Heart right ventricle (tissue), 16 donors: ENCODE results near the gene PELI2. TPM values are rescaled to one million over a fixed set of nuclear protein-coding genes. Genes with fewer than 3 reads are reported as not detected.

Experiments used
- ATAC-seq, 8 donors: fragments of 200-7000 bp; cut with Tn5 transposase; one replicate each; pipeline ENCODE4 v1.9.1; 2020; ENCODE audit warnings: mild to moderate bottlenecking in 8 of 8, moderate library complexity in 8 of 8, moderate number of reproducible peaks in 1 of 8
- DNase-seq, 2 donors: peaks; one replicate each; pipeline ENCODE4 v3.0.0-alpha.2; 2020
- H3K27ac ChIP-seq, 10 donors: fragments of 200-600 bp; sonication (generic) in 2 of 10; one replicate each; pipeline versions ENCODE4 v1.5.0 to v1.8.0; 2020 to 2022; ENCODE audit warnings: mild to moderate bottlenecking in 3 of 10
- H3K27me3 ChIP-seq, 7 donors: fragments of 200-600 bp; one replicate each; pipeline ENCODE4 v1.8.0; 2021 to 2022; ENCODE audit warnings: mild to moderate bottlenecking in 2 of 7
- H3K36me3 ChIP-seq, 9 donors: fragments of 200-600 bp; sonication (generic) in 1 of 9; one replicate each; pipeline versions ENCODE4 v1.5.0 to v1.8.0; 2020 to 2022; ENCODE audit warnings: mild to moderate bottlenecking in 2 of 9
- H3K4me1 ChIP-seq, 9 donors: fragments of 200-600 bp; sonication (generic) in 1 of 9; one replicate each; pipeline versions ENCODE4 v1.5.0 to v1.8.0; 2020 to 2022; ENCODE audit warnings: mild to moderate bottlenecking in 4 of 9
- H3K4me3 ChIP-seq, 10 donors: fragments of 200-600 bp; sonication (generic) in 2 of 10; one replicate each; pipeline versions ENCODE4 v1.5.0 to v1.8.0; 2020 to 2022; ENCODE audit warnings: mild to moderate bottlenecking in 7 of 10, moderate library complexity in 2 of 10
- H3K9me3 ChIP-seq, 11 donors: fragments of 200-600 bp in 10 of 11; sonication (generic) in 2 of 11; one replicate each; pipeline versions ENCODE4 v1.5.0 to v1.8.0; 2013 to 2022; ENCODE audit warnings: mild to moderate bottlenecking in 2 of 11, control low read depth in 1 of 11, moderate library complexity in 1 of 11
- CTCF ChIP-seq, 9 donors: fragments of 200-600 bp; sonication (generic) in 2 of 9; IDR thresholded peaks; one replicate each; pipeline versions ENCODE4 v1.5.0 to v1.8.0; 2021 to 2022; ENCODE audit warnings: antibody characterized with exemption in 9 of 9, mild to moderate bottlenecking in 5 of 9, moderate library complexity in 1 of 9
- WGBS, 2 donors: extraction: QIAGEN DNeasy Blood & Tissue Kit; methylation state at CpG; one replicate each; pipeline ENCODE4 v1.1.7; 2013; ENCODE audit warnings: inconsistent platforms in 1 of 2; 5-methylcytosine and 5-hydroxymethylcytosine counted together
- intact Hi-C, 10 donors: fragments of 100-400 bp; cut with DNase I; formaldehyde crosslinking; loops; one replicate each; pipeline versions ENCODE4 v1.11.1 to v1.14.2; 2022
- polyA plus RNA-seq, 2 donors: library from polyadenylated mRNA; stranded (reverse); fragments of 200-250 nt; gene quantifications; one replicate each; pipeline ENCODE4 v1.2.3, GENCODE V29; 2013
- total RNA-seq, 10 donors: library from RNA; stranded (reverse); fragmentation: NEBNext Ultra II Directional in 3 of 10; extraction: Animal tissue kit (Norgen Biotek cat#: 25700) in 3 of 10; gene quantifications; one replicate each; pipeline versions ENCODE4 v1.2.1 to v1.2.4, GENCODE V29; 2021 to 2023
- donor health status: Arrhythmogenic right ventricular cardiomyopathy.
- donor health status: ischemic (EF 13 %, LVEDD 7.1; RV severe dilation, severe dysfunction).
- donor health status: healthy with polysubstance abuse.
- donor health status: DM: no; HTN: yes; CAD: no.
- donor health status: DM: no; HTN: no; CAD: no.
- donor health status: ischemic (EF 25% LVEDD 6.9; RV normal size, moderate dysfunction).
- donor health status: ischemic (EF 25% LVEDD 5.7; RV mildly dilated, moderate dysfunction).
- donor health status: healthy.
- donor health status: DM: yes; HTN: yes; CAD: no.
- donor health status: Ischemic cardiomyopathy.
- donor health status: ischemic (EF 35%, LVEDD 5.7; RV mildly dilated, moderate dysfunction).
- donor health status: nonischemic (EF 11% LVEDD 7.7; RV severe dilation, severe dysfunction).
- donor health status: DM: yes; HTN: yes; CAD: no.
- donor health status: PGD.
- donor health status: ischemic (EF 29% LVEDD 5.4; RV normal size, mild dysfunction).
- donor health status: nonischemic (EF 23%, LVEDD 6.1; RV moderate dilation, normal function).

Gene PELI2
- total and polyA plus RNA-seq, 12 donors, result 0.87 to 4.9 (median 2.0) TPM

- H3K4me1 ChIP-seq, result peaks cover 0 to 6% (median 0%) of the 10 kb centered on the region in 9 donors
- no peak overlapping the region for H3K27ac ChIP-seq
- ATAC-seq (no peak), DNase-seq (no peak)
- H3K9me3 ChIP-seq, result no peaks in the 10 kb centered on the region
- no peaks in the 10 kb centered on the region for H3K27me3 ChIP-seq
- 81 to 84% methylated on average over 5 of the region's 5 CpGs for WGBS, 2 donors
- TF ChIP-seq CTCF (IDR thresholded peaks at IDR 0.05), result no peak
- no peaks in the 10 kb centered on the region for H3K36me3 ChIP-seq
- no peak overlapping the region for H3K4me3 ChIP-seq
- intact Hi-C loops, result no loop called here
These were observed 36.1 kb downstream of the PELI2 start for GRCh38 chr14:56154321-56154720.

GRCh38 chr14:56156096-56156495, 37.9 kb downstream of the PELI2 start:
- TF ChIP-seq CTCF (IDR thresholded peaks at IDR 0.05), result no peak
- no peak for DNase-seq

GRCh38 chr14:56159066-56159465, 40.9 kb downstream of the PELI2 start:
- H3K4me3 ChIP-seq, result no peak overlapping the region
- no peak overlapping the region for H3K27ac ChIP-seq
- DNase-seq (no peak), ATAC-seq (no peak)
- WGBS, 2 donors, result 95 to 97% methylated on average over 4 of the region's 4 CpGs
- no peaks in the 10 kb centered on the region for H3K36me3 ChIP-seq
- intact Hi-C loops, result no loop called here
- peaks cover 0 to 22% (median 13%) of the 10 kb centered on the region in 11 donors for H3K9me3 ChIP-seq
- no peak for TF ChIP-seq CTCF (IDR thresholded peaks at IDR 0.05)
- H3K4me1 ChIP-seq, result peaks cover 0 to 16% (median 0%) of the 10 kb centered on the region in 9 donors
- H3K27me3 ChIP-seq, result no peaks in the 10 kb centered on the region

More at GRCh38 chr14:56156096-56156495, 37.9 kb downstream of the PELI2 start:
- Histone ChIP-seq H3K27ac (no peak overlapping the region), H3K4me3 (no peak overlapping the region), H3K4me1 (peaks cover 0 to 16% (median 0%) of the 10 kb centered on the region in 9 donors), H3K36me3 (no peaks in the 10 kb centered on the region), H3K9me3 (no peaks in the 10 kb centered on the region), H3K27me3 (no peaks in the 10 kb centered on the region)
- no peak for ATAC-seq
- intact Hi-C loops, result no loop called here

GRCh38 chr14:56160088-56160487, 41.9 kb downstream of the PELI2 start:
- H3K36me3 ChIP-seq, result no peaks in the 10 kb centered on the region
- no peak for TF ChIP-seq CTCF (IDR thresholded peaks at IDR 0.05)
- peaks cover 0 to 16% (median 0%) of the 10 kb centered on the region in 9 donors for H3K4me1 ChIP-seq
- no peaks in the 10 kb centered on the region for H3K27me3 ChIP-seq
- H3K27ac ChIP-seq, result no peak overlapping the region
- 26 to 33% methylated on average over 2 of the region's 2 CpGs for WGBS, 2 donors
- H3K4me3 ChIP-seq, result no peak overlapping the region
- H3K9me3 ChIP-seq, result peaks cover 0 to 33% (median 21%) of the 10 kb centered on the region in 11 donors
- no peak for ATAC-seq
- intact Hi-C loops, result no loop called here
- DNase-seq, result no peak
